PC-9 (cell line): ENCODE data around the gene RNU6-1. TPM values are rescaled to one million over a fixed set of nuclear protein-coding genes. Genes with fewer than 3 reads are reported as not detected.

Experiments
- BruUV-seq: library from RNA; stranded (reverse); fragments of 400-500 nt; replicated peaks from 2 replicates; lab custom pipeline; 2021; lab: Mats Ljungman, UMichigan
- CTCF ChIA-PET: fragments of 300-600 bp; sonication (Branson Sonifier 250); formaldehyde crosslinking; loops from one replicate; lab custom pipeline; 2022; ENCODE audit warnings: antibody characterized with exemption; lab: Charles Lee
- POLR2A ChIA-PET: fragments of 300-600 bp; sonication (Branson Sonifier 250); formaldehyde crosslinking; loops from one replicate; lab custom pipeline; 2022; ENCODE audit warnings: antibody characterized with exemption; ENCODE audit not compliant: unreplicated experiment; lab: Charles Lee
- DNase-seq, 2 experiments: peaks; one replicate each; pipeline versions ENCODE4 v3.0.0 to v3.0.0-alpha.2; 2015 to 2022; ENCODE audit warnings: mixed read lengths in 1 of 2
- H2AFZ ChIP-seq: fragments of 200-600 bp; sonication (generic); 2 replicates; pipeline ENCODE4 v1.8.1; 2017; ENCODE audit warnings: antibody characterized with exemption
- H3F3A ChIP-seq: fragments of 200-600 bp; sonication (generic); 2 replicates; pipeline ENCODE4 v1.8.1; 2017; ENCODE audit warnings: antibody characterized with exemption, mild to moderate bottlenecking, low read depth; ENCODE audit not compliant: insufficient read depth
- H3K27ac ChIP-seq: fragments of 200-600 bp; sonication (generic); 2 replicates; pipeline ENCODE4 v1.6.1; 2016; ENCODE audit warnings: mixed run types
- H3K27me3 ChIP-seq: fragments of 200-600 bp; sonication (generic); 2 replicates; pipeline ENCODE4 v1.6.1; 2016; ENCODE audit warnings: low read depth, mixed run types; ENCODE audit not compliant: insufficient read depth
- H3K36me3 ChIP-seq: fragments of 200-600 bp; sonication (generic); 2 replicates; pipeline ENCODE4 v1.6.1; 2016; ENCODE audit warnings: low read depth, mixed run types
- H3K4me1 ChIP-seq: fragments of 200-600 bp; sonication (generic); replicated peaks from 2 replicates; pipeline ENCODE4 v1.6.1; 2016; ENCODE audit warnings: mixed run types; ENCODE audit not compliant: insufficient read depth
- H3K4me2 ChIP-seq: fragments of 200-600 bp; sonication (generic); 2 replicates; pipeline ENCODE4 v1.6.1; 2017; ENCODE audit warnings: mixed run types
- H3K4me3 ChIP-seq: fragments of 200-600 bp; sonication (generic); 2 replicates; pipeline ENCODE4 v1.6.1; 2016; ENCODE audit warnings: mixed run types
- H3K79me2 ChIP-seq: fragments of 200-600 bp; sonication (generic); 2 replicates; pipeline ENCODE4 v1.6.1; 2017; ENCODE audit warnings: low read depth, mixed run types
- H3K9me2 ChIP-seq: fragments of 200-600 bp; sonication (generic); 2 replicates; pipeline ENCODE4 v1.8.1; 2017; ENCODE audit warnings: mild to moderate bottlenecking; ENCODE audit not compliant: insufficient read depth
- H3K9me3 ChIP-seq: fragments of 200-600 bp; sonication (generic); 2 replicates; pipeline ENCODE4 v1.8.1; 2016; ENCODE audit warnings: low read depth; ENCODE audit not compliant: insufficient read depth
- H4K20me1 ChIP-seq: fragments of 200-600 bp; sonication (generic); 2 replicates; pipeline ENCODE4 v1.8.1; 2017; ENCODE audit not compliant: insufficient read depth
- EZH2 ChIP-seq: fragments of 200-600 bp; sonication (generic); IDR thresholded peaks from 2 replicates; pipeline ENCODE4 v1.8.0; 2017; ENCODE audit warnings: antibody characterized with exemption, low read depth
- intact Hi-C: fragments of 100-400 bp; cut with micrococcal nuclease; formaldehyde crosslinking; loops from one replicate; pipeline ENCODE4 v1.10.0; 2022; ENCODE audit not compliant: unreplicated experiment
- total RNA-seq: library from RNA; stranded (reverse); gene quantifications from 2 replicates; pipeline ENCODE4 v1.2.3, GENCODE V29; 2021
- TF ChIP-seq, protein P1 (sequence below): fragments of 200-600 bp; sonication (generic); conservative IDR thresholded peaks from 2 replicates; pipeline ENCODE4 v1.6.1; 2017; ENCODE audit warnings: mixed run types, antibody characterized with exemption, mild to moderate bottlenecking, moderate library complexity

RNU6-1 gene
- total RNA-seq, 1 experiment from 2014 or later, result not detected

DNA sequence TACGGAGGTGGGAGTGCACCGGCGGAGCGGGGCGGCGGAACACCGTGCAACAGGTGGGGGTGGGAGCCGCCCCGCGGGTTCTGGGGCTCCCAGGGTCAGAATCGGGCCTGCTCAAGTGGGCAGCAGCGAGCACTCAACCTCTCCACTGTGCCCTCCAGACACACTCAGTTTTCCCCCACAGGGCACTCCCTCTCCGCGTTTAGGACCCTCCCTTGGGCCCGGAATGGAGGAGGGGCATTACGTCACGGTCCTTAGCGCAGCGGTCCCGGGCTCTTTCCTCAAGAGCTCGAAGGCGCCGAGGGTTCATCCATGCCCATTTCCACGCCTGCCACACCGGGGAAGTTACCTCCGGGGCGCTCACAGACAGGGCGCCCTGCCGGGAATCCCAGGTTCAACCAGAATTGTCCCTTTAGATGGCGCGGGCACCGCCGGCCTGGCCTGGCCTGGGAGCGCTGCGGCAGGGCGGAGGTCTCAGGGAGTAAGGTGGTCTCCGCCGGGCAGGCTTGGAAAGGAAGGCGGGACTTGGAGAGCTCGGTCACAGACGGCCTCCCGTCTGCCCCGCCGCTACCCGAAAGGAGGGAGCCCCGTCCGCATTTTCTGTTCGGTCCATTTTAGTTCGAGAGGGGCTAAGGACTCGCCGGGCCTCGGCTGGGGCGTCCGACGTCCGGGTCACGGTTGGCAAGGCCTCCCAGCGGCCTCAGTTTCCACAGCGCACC is 5.1 kb downstream of the RNU6-1 start:
- DNase-seq, result no peak
- H3K27me3 ChIP-seq, result no peaks in the 10 kb centered on the region; the same call in 1 of the 2 replicates
- ChIA-PET POLR2A (no interaction called here), CTCF (interaction anchor here (0.6 kb wide), 1 partner anchor 17 kb away, joined by 3 read pairs; no protein-coding TSS in a partner anchor)
- TF ChIP-seq, protein P1, sequence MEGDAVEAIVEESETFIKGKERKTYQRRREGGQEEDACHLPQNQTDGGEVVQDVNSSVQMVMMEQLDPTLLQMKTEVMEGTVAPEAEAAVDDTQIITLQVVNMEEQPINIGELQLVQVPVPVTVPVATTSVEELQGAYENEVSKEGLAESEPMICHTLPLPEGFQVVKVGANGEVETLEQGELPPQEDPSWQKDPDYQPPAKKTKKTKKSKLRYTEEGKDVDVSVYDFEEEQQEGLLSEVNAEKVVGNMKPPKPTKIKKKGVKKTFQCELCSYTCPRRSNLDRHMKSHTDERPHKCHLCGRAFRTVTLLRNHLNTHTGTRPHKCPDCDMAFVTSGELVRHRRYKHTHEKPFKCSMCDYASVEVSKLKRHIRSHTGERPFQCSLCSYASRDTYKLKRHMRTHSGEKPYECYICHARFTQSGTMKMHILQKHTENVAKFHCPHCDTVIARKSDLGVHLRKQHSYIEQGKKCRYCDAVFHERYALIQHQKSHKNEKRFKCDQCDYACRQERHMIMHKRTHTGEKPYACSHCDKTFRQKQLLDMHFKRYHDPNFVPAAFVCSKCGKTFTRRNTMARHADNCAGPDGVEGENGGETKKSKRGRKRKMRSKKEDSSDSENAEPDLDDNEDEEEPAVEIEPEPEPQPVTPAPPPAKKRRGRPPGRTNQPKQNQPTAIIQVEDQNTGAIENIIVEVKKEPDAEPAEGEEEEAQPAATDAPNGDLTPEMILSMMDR, result no peak
- TF ChIP-seq EZH2, result no peak
- no peaks in the 10 kb centered on the region for H3K9me3 ChIP-seq
- no TSS peak for BruUV-seq
- H3F3A ChIP-seq, result peaks cover 8% of the 10 kb centered on the region; the same call in 1 of the 2 replicates
- H2AFZ ChIP-seq, result no peak overlapping the region
- H3K4me3 ChIP-seq, result no peak overlapping the region
- no peak overlapping the region for H3K27ac ChIP-seq
- H4K20me1 ChIP-seq, result no peaks in the 10 kb centered on the region
- no peaks in the 10 kb centered on the region for H3K36me3 ChIP-seq
- no peak overlapping the region for H3K4me2 ChIP-seq
- H3K79me2 ChIP-seq, result no peaks in the 10 kb centered on the region
- no peaks in the 10 kb centered on the region for H3K9me2 ChIP-seq
- peaks cover 7% of the 10 kb centered on the region for H3K4me1 ChIP-seq
- intact Hi-C loops, result loop anchor here (5.0 to 10.0 kb wide), 7 partner anchors 292 to 950 kb away; partner anchors contain the start of genes C15orf61 and MAP2K5

DNA sequence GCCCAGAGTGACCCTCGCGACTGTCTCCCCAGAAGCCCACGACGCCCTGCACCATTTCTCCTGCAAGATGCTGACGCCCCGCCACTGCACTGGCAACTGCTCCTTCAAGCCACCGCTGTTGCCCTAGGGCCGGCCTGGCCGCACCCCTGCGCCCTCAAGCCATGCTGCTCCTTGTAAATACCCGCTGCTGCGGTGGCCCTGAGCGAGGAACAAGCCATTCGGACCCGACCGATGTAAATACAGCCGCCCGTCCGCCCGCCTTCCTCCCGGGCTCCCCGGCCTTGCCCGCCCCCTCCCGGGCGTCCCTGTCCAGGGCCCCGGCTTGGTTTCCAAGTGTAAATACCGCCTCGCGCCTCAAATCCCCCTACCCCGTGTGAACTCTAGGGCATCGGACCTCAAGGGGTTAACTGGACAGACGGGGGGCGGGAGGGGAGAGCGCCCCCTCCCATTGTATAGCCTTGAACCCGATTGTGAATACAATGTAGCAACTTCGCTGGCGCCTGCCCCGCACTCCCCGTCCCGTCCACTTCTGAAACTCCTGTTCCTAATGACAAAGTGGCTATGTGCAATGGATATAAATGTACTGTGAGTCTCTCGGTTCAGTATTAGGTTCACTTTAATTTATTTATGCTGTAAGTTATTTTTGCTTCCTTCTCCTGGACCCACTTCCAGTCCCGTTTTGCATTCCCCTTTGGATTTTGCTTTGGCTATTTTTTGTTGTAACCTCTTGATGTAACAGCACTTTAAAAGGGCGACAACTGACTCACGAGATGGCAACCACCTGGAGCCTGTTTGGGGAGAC is 5.9 kb downstream of the RNU6-1 start:
- CTCF ChIA-PET, result no interaction called here
- BruUV-seq, result no TSS peak
- H3K79me2 ChIP-seq, result no peaks in the 10 kb centered on the region
- POLR2A ChIA-PET, result no interaction called here
- H4K20me1 ChIP-seq, result no peaks in the 10 kb centered on the region
- DNase-seq, result peak in 1 of 2 experiments; percentile 44
- H3K4me3 ChIP-seq, result peak overlapping the region; percentile 35; the same call in 1 of the 2 replicates
- H3F3A ChIP-seq, result no peaks in the 10 kb centered on the region; the same call in 1 of the 2 replicates
- no peak overlapping the region for H2AFZ ChIP-seq
- H3K4me2 ChIP-seq, result peak overlapping the region; percentile 78
- H3K36me3 ChIP-seq, result no peaks in the 10 kb centered on the region
- TF ChIP-seq, protein P1, result peak; percentile 54; the same call in 1 of the 2 replicates
- TF ChIP-seq EZH2, result no peak
- intact Hi-C loops, result loop anchor here (10.0 kb wide), 4 partner anchors 589 to 949 kb away; no protein-coding TSS in a partner anchor
- H3K9me3 ChIP-seq, result no peaks in the 10 kb centered on the region
- H3K4me1 ChIP-seq, result peaks cover 7% of the 10 kb centered on the region
- H3K27ac ChIP-seq, result no peak overlapping the region
- no peaks in the 10 kb centered on the region for H3K9me2 ChIP-seq
- H3K27me3 ChIP-seq, result no peaks in the 10 kb centered on the region; the same call in 1 of the 2 replicates

DNA sequence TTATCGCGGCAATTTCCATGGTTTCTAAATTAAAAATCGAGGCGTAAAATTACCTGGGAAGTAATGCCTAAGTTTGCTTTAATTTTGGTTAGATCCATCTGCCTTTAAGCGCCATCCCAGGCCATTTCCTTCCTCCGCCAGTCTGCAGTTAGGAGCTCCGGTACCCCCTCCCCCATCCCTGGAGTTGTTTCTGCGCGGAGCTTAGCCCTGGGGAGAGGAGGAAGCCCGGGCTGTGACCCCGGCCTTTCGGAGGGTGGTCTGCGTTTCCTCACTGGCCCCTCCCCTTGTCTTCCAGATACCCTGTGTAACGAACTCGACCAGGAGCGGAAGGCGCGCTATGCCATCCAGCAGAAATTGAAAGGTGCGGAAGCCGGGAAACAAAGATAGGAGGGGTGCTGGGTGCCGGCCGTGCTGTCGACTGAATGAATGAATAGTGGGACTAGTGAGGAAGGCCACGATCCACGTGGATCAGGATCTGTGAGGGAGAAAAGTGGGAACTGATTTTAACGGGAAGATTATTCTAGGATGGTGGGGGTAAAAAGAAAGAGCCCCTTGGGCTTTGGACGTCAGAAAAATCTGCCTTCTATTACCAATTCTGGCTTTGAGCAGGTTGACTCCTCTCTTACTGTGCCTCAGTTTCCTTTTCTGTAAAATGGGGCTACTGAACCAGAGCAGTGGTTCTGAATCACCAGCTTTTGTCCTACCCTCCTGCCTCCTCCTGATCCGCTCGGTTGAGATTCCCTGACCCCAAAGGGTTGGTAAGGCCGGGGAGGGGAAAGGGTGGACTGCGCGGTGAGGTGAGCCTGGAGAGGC is 6.7 kb downstream of the RNU6-1 start:
- ChIA-PET POLR2A (no interaction called here), CTCF (no interaction called here)
- no peaks in the 10 kb centered on the region for H3F3A ChIP-seq
- peak overlapping the region; percentile 35; the same call in 1 of the 2 replicates for H3K4me3 ChIP-seq
- no peaks in the 10 kb centered on the region for H3K36me3 ChIP-seq
- H3K9me2 ChIP-seq, result no peaks in the 10 kb centered on the region
- H2AFZ ChIP-seq, result no peak overlapping the region
- H4K20me1 ChIP-seq, result no peaks in the 10 kb centered on the region
- intact Hi-C loops, result loop anchor here (10.0 kb wide), 4 partner anchors 588 to 948 kb away; no protein-coding TSS in a partner anchor
- DNase-seq, result no peak
- BruUV-seq, result no TSS peak
- no peak for TF ChIP-seq EZH2
- TF ChIP-seq, protein P1, result no peak
- H3K4me1 ChIP-seq, result peaks cover under 1% of the 10 kb centered on the region; the same call in 1 of the 2 replicates
- no peaks in the 10 kb centered on the region; the same call in 1 of the 2 replicates for H3K27me3 ChIP-seq
- H3K27ac ChIP-seq, result no peak overlapping the region
- H3K79me2 ChIP-seq, result no peaks in the 10 kb centered on the region
- H3K9me3 ChIP-seq, result no peaks in the 10 kb centered on the region
- H3K4me2 ChIP-seq, result peak overlapping the region; percentile 78
